Kasumi-1 (cell line): ENCODE data around the gene MYBPC2.
A peak's percentile ranks its signal among the peaks of the same experiment; 100 is the strongest.

Experiments
- DNase-seq, 2 experiments: peaks; one replicate each; lab custom pipeline; 2025; lab: John Stamatoyannopoulos, UW

The MYBPC2 gene

GRCh38 chr19:50410109-50410508, 22.6 kb upstream of the MYBPC2 start:
- no peak for DNase-seq

DNA sequence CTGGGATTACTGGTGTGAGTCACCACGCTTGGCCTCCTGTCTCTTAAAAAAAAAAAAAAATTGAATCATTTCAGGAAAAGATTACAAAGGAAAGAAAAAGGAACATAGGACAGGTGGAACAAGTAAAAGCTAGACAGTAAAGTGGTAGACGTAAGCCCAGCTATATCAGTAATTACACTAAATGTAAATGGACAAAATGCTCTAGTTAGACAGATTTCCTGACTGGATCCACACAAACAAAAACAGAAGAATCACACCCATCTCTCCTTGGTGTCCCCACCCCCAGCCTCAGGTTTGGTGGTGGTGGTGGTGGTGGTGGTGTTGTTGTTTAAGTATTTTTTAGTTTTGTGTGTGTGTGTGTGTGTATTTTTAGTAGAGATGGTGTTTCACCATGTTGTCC, 20.3 kb upstream of the MYBPC2 start:
- no peak for DNase-seq

DNA sequence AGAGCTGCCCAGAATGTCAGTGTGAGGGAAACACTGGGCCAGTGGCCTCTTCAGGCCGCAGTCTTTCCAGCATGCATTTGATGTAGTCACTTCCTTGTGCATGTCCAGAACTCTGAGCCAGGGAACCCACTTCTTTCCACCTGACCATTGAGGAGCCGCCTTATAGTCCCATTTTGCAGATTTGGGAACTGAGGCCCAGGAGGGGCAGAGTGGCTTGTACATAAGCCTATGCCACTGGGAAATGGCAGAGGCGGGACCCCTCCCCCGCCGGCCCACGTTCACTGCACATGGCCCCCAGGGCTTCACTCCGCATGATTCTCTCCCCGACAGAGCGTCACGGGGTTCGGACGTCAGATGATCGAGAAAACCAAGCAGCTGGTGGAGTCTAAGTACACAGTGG, 19.6 kb upstream of the MYBPC2 start:
- DNase-seq: no peak

DNA sequence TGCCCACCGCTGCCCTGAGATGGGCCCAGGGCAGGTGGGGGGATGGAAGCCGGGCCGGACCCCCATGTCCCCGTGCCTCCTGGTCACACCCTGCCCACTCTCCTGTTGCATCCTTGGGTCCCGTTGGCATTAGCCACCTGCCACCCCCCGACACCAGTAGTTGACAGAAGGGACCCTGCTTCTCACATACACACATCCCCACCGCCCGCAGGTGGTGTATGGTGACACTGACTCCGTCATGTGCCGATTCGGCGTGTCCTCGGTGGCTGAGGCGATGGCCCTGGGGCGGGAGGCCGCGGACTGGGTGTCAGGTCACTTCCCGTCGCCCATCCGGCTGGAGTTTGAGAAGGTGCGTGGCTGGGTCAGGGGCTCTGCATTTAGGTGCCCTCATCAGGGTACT, 19.2 kb upstream of the MYBPC2 start:
- DNase-seq: no peak

DNA sequence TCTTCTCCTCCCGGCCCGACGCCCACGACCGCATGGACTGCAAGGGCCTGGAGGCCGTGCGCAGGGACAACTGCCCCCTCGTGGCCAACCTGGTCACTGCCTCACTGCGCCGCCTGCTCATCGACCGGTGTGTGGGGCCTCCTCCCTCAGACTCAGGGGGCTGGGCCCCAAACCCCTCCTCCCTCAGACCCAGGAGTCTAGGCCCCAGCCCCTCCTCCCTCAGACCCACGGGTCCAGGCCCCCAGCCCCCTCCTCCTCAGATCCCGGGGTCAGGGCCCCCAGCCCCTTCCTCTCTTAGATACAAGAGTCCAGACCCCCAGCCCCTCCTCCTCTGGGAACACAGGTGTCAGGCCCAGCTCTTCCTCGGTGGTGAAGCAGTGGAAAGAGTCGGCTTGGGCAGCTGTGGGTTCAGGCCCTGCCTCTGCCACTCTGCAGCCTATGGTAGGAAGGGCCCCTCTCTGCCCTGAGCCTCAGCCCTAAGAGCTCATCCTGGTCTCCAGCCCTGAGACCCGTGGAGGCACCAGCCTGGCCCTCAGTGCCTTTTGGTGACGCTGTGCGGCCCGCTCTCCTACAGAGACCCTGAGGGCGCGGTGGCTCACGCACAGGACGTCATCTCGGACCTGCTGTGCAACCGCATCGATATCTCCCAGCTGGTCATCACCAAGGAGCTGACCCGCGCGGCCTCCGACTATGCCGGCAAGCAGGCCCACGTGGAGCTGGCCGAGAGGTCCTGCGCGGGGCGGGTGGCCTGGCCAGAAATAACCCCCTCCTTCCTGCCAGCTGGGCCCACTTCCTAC, 17.6 kb upstream of the MYBPC2 start:
- peak; percentile 26 to 27 for DNase-seq

DNA sequence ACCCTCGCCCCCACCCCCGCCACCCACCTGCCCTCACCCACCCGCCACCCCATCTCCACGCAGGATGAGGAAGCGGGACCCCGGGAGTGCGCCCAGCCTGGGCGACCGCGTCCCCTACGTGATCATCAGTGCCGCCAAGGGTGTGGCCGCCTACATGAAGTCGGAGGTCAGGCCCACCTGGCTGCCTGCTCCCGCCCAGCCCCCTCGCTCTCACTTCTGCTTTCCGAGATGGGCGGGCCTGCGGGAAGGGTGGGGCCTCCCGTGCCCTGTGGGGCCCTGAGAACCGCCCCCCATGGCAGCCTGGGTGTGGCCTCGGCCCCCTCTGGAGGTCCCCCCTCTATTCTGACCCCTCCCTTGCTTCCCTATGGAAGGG, 17.0 kb upstream of the MYBPC2 start:
- peak; percentile 54 to 59 for DNase-seq

- DNase-seq: no peak
Measured at GRCh38 chr19:50416034-50416977, 16.4 kb upstream of the MYBPC2 start.

- no peak for DNase-seq
Measured at GRCh38 chr19:50417111-50418081, 15.3 kb upstream of the MYBPC2 start.

DNA sequence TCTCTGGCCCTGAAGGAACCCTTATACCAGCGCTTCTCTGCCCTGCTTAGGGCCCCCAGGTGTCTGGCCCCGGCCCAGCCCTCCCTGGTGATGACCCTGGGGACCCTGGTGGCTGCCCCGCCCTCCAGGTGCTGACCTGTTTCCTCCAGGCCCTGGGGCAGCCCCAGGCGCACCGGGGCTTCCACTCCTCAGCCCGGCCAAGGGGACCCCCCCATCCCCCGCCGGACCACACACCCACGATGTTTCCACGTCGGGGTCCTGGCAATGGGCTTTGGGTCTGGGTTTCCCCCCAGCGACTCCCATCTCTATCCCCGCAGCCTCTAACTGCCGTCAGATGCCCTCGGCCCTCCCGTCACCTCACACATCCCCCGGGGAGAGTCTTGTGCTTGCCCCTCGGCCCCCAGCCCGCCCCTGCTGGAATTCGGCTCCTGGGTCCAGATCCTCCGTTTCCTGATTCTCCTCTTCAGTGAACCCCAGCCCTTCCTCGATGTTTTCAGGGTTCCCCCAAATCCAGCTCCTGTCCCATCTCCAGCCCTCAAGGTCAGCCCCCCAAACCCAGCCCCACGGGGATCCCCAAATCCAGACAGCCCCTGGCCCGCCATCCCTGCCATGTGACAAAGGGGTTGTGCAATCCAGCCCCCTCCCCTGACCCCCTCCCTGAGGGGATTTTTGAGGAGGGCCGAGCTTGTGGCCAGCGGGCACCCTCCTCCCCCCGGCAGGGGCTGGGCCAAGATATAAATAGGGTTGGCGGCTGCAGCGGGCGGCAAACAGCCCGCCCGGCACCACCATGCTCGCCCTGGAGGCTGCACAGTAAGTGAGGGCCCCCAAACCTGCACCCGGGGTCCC, 14.3 kb upstream of the MYBPC2 start, which contains the start of gene SPIB:
Gene SPIB (plus strand): TSS at position 763 of the 846 bp plus-strand sequence. CDS start 25 bp downstream, at position 788.
- DNase-seq: no peak

DNA sequence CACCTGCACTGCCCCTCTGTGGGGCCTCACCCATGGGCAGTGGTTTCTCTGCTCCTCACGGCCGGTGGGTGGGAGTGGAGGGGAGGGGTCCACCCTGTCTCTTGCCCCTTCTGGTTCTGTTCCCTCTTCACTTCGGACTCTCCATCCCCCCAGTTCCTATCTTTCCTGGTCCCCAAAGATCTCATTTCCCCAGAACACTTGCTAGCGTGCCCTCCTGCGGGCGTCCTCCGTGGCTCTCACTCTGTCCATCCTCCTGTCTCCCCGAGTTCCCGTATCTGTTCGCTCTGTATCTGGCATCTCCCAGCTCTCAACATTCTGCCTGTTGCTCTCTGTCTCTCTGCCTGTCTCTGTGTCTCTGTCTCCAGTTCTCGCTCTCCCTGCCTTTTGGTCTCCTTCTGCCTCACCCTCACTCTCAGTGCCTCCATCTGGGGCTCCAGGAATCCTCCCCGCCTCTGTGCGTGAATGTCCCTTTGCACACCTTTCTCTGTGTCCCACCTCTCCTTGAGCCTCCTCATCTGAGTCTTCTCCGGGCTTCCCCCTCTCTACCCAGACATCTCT, 13.6 kb upstream of the MYBPC2 start:
- no peak for DNase-seq

- DNase-seq: no peak
Measured at GRCh38 chr19:50419580-50420035, 13.1 kb upstream of the MYBPC2 start.

DNA sequence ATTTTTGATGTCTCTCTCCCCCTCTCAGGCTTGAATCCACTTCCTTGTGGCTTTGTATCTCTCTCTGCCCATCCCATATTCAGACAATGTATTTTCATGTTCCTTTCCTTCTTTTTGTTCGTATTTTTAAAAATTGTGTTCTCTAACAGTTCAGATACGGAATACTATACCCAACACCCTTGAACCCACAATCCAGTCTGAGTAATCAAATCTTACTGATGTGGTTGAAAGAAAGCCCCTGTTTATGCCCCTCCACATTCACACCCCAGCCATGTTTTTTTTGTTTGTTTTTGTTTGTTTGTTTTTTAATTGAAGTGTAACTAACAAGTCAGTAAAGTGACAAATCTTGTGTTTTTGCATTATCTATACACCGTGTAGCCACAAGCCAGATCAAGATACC, 12.6 kb upstream of the MYBPC2 start:
- no peak for DNase-seq

DNA sequence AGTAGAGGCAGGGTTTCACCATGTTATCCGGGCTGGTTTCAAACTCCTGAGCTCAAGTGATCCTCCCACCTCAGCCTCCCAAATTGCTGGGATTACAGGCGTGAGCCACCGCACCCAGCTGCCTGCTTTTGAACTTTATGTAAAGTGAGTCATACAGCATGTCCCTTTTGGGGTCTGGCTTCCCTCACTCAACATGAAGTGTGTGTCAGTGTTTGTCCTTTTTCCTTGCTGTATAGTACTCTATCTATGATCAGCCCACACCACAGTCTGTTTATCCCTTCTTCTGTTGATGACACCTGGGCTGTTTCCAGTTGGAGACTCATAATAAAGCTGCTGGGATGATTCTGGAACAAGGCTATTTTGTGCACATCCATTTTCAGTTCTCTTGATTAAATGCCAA, 11.9 kb upstream of the MYBPC2 start:
- no peak for DNase-seq

GRCh38 chr19:50422397-50423278, 10.1 kb upstream of the MYBPC2 start:
- DNase-seq: no peak

DNA sequence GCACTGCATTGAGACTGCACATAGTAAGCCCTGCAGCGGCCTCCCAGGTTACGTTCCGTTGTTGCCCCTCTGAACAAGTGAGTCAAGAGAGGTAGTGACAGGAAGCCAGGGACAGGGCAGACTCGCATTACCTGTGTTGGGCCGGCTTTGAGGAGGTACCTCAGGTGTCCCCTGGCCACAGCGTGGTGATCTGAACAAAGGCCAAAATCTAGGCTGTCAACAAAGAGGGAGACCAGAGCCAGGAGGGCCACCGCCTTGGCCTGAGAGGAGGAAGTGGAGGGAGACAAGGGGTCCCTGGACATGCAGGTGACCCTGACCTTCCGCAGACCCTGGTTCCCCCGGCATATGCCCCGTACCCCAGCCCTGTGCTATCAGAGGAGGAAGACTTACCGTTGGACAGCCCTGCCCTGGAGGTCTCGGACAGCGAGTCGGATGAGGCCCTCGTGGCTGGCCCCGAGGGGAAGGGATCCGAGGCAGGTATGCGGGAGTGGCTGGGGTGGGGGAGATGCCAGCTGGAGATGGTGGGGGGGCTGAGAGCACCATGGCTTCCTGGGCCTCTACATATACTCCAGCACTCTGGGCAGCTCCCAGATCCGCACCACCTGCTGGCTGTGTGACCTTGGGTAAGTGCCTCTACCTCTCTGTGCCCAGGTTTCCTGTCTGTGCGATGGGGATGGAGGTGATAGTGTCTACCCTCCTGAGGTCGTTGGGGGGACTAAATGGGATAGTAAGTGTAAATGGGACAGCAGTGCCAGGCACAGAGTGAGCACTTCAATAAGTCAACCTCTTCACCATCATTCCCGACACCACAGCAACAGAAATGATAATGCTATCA, 9.2 kb upstream of the MYBPC2 start:
- DNase-seq: no peak

DNA sequence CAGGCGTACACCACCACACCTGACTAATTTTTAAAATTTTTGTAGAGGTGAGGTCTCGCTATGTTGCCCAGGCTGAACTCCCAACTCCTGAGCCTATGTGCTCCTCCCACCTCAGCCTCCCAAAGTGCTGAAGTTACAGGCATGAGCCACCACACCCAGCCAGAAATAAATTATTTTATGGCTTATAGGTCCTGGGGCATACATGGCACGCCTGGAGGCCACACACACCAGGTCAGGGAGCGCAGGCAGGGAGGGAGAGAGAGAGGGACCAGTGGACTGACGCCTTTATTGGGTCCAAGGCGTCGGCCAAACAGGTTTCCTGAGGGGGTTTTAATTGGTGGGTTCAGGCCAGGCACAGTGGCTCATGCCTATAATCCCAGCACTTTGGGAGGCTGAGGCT, 7.1 kb upstream of the MYBPC2 start:
- DNase-seq: no peak

- DNase-seq: no peak
Measured at GRCh38 chr19:50427318-50427925, 5.3 kb upstream of the MYBPC2 start.

- peak; percentile 31 to 61 for DNase-seq
Measured at GRCh38 chr19:50427997-50428425, 4.7 kb upstream of the MYBPC2 start.
